ENCODE results near the gene DUSP22.
"Not testable (repeated sequence)": the region's sequence is repeated elsewhere in the genome, so short reads cannot be mapped to it uniquely, and the experiment has no call there.

DNA sequence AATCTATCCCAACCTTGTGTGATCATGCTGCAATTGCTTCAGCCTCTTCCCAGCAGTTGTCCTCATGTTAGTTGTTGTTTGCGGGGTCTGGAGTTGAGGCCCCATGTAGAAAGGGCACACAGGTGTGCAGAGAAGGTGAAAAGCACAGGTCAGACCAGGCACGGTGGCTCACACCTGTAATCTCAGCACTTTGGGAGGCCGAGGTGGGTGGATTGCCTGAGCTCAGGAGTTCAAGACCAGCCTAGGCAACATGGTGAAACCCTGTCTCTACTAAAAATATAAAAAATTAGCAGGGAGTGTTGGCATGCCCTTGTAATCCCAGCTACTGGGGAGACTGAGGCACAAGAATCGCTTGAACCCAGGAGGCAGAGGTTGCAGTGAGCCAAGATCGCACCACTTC is 6.4 kb upstream of the DUSP22 start:
- not testable (repeated sequence) for TF ChIP-seq NR2F2 (IDR thresholded peaks at IDR 0.05); JUND (IDR thresholded peaks at IDR 0.05); RXRA (IDR thresholded peaks at IDR 0.05); HNF4G (IDR thresholded peaks at IDR 0.05); TAF1 (conservative IDR thresholded peaks at IDR 0.05); RAD21 (IDR thresholded peaks at IDR 0.05); HNF4A (conservative IDR thresholded peaks at IDR 0.05); SP1 (IDR thresholded peaks at IDR 0.05)
- TF ChIP-seq, protein P1, sequence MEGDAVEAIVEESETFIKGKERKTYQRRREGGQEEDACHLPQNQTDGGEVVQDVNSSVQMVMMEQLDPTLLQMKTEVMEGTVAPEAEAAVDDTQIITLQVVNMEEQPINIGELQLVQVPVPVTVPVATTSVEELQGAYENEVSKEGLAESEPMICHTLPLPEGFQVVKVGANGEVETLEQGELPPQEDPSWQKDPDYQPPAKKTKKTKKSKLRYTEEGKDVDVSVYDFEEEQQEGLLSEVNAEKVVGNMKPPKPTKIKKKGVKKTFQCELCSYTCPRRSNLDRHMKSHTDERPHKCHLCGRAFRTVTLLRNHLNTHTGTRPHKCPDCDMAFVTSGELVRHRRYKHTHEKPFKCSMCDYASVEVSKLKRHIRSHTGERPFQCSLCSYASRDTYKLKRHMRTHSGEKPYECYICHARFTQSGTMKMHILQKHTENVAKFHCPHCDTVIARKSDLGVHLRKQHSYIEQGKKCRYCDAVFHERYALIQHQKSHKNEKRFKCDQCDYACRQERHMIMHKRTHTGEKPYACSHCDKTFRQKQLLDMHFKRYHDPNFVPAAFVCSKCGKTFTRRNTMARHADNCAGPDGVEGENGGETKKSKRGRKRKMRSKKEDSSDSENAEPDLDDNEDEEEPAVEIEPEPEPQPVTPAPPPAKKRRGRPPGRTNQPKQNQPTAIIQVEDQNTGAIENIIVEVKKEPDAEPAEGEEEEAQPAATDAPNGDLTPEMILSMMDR (IDR thresholded peaks at IDR 0.05; ENCODE audit: low read depth, low read length, missing input control): not testable (repeated sequence)
- TF ChIP-seq, protein P2, sequence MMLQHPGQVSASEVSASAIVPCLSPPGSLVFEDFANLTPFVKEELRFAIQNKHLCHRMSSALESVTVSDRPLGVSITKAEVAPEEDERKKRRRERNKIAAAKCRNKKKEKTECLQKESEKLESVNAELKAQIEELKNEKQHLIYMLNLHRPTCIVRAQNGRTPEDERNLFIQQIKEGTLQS (IDR thresholded peaks at IDR 0.05): not testable (repeated sequence)
- TF ChIP-seq, protein P3, sequence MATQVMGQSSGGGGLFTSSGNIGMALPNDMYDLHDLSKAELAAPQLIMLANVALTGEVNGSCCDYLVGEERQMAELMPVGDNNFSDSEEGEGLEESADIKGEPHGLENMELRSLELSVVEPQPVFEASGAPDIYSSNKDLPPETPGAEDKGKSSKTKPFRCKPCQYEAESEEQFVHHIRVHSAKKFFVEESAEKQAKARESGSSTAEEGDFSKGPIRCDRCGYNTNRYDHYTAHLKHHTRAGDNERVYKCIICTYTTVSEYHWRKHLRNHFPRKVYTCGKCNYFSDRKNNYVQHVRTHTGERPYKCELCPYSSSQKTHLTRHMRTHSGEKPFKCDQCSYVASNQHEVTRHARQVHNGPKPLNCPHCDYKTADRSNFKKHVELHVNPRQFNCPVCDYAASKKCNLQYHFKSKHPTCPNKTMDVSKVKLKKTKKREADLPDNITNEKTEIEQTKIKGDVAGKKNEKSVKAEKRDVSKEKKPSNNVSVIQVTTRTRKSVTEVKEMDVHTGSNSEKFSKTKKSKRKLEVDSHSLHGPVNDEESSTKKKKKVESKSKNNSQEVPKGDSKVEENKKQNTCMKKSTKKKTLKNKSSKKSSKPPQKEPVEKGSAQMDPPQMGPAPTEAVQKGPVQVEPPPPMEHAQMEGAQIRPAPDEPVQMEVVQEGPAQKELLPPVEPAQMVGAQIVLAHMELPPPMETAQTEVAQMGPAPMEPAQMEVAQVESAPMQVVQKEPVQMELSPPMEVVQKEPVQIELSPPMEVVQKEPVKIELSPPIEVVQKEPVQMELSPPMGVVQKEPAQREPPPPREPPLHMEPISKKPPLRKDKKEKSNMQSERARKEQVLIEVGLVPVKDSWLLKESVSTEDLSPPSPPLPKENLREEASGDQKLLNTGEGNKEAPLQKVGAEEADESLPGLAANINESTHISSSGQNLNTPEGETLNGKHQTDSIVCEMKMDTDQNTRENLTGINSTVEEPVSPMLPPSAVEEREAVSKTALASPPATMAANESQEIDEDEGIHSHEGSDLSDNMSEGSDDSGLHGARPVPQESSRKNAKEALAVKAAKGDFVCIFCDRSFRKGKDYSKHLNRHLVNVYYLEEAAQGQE (IDR thresholded peaks at IDR 0.05): not testable (repeated sequence)
- TF ChIP-seq, protein P4, sequence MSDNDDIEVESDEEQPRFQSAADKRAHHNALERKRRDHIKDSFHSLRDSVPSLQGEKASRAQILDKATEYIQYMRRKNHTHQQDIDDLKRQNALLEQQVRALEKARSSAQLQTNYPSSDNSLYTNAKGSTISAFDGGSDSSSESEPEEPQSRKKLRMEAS (IDR thresholded peaks at IDR 0.05): not testable (repeated sequence)
